HG03575 (cell line): ENCODE measurements around the gene LEMD2.

Experiments
- ATAC-seq: cut with Tn5 transposase; IDR thresholded peaks from one replicate; pipeline ENCODE4 v1.9.1; 2021; ENCODE audit not compliant: unreplicated experiment, insufficient number of reproducible peaks, low FRiP score; ENCODE audit errors: extremely low read depth

LEMD2 gene

DNA sequence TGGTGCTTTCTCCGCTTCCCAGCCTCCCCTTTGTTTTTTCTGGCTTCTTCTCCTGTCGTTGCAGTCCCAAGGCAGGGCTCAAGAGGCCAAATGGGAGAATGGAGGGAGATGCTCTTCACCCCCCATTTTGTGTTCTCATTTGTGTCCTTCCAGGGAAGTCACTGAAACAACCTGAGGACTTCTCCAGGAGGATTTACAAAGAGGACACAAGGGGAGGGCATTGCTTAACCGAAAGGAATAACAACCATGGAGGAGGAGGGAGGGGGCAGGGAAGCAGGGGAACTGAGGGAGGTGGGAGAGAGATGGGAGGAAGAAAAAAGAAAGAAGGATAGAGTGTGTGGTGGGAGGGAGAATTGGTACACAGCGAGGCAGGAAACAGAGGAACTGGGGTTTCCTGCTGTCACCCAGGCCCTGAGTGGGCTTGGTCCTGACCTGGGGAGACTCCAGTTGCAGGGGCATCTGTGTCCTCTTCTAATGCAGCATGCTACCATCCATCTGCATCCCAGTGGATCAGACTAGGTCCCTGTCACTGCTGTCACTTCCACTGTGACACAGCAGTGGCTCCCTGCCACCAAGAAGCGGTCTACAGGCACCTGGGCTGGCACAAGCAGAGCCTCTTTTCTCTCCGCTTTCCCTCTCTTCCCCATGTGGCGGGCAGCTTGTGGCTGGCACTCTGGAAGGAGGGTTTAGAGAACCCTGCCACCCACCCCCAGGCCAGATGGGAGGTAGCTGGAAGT, 32.0 kb upstream of the LEMD2 start:
- no peak for ATAC-seq

DNA sequence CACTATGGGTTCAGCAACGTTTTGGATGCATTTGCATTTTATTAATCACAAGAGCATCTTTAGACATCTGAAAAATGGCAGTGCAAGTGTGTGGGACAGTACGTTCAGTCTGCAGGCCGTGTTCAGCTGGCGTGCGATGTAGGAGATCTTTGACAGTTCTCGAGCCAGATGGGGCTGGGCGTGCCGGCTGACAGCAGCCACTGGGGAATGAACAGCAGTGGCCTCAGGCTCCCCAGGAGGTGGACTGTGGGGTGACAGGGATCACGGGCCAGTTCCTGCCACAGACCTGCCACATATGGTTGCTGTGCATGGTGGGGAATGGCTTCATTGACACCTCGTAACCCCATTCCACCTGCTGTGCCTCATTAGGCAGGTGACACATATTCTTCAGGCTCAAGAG, 31.3 kb upstream of the LEMD2 start:
- no peak for ATAC-seq

DNA sequence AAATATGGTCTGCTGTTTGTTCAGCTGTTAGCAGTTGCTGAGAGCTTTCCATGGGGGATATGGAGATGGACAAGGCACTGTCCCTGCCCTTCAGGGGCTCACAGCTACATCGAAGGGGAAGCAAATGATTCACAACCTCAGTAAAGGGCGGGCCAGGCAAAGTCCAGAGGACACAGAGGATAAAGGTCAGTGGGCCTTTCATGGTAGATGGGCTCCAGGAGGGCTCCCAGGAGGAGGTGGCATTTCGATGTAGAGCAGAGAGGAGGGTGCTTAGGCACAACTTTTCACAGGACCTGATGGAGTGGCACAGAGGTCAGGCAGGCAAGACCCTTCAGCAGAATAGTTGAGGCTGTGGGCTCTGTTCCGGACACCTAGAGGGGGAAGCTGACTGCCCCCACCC, 30.1 kb upstream of the LEMD2 start:
- no peak for ATAC-seq

DNA sequence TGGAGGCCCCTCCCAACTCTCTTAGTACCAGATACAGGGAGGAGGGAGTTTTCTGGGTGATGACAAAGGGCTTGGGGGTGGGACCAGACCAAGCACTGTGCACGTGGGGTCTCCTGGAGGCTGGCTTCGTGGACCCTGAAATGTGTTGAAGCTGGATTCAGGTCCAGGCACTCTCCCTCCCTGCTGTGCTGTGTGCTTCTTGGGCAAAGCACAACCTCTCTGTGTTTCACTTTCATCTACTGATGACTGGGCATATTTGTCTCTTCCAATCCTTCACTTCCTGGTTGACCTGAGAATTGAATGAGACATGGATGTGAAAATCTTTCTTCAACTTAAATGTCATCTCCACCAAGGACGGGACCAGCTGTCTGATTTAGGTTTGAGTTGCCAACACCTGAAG, 29.4 kb upstream of the LEMD2 start:
- ATAC-seq, result no peak

DNA sequence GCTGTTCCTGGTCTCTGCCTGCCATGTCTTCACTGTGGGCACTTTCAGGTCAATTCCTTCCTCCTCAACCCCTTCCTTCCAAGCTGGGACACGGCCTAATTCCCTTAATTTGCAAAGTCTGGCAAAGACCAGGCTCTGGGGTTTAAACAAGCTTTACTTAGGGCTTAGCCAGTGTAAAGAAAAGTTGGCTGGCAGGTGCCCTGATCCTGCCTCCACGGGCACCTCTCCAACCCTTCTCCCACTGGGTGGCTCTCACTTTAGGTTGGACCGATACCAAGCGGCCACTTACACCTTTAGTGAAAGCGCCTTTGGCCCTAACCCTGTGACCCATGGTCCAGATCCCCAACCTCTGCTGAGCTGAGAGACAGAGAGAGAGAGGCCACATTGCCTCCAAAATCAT, 28.6 kb upstream of the LEMD2 start:
- ATAC-seq, result no peak

DNA sequence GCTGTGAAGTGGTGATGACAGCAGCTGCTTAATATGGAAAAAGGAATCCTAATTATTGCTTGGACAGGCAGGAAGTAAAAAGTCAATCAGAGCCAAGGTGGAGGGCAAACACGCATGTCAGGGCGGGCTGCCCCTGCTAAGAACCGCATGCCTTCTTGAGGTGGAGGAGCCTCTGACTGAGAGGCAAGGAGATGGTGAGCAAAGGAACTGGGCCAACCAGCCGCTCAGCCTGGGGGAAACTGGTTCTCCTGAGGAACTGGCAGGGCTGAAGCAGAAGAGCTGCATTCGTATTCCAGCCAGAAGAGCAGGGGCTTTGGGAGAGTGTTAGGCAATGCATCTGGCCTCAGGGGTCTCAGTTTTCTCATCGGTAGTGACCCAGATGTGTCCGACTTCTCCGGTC, 28.0 kb upstream of the LEMD2 start:
- no peak for ATAC-seq

DNA sequence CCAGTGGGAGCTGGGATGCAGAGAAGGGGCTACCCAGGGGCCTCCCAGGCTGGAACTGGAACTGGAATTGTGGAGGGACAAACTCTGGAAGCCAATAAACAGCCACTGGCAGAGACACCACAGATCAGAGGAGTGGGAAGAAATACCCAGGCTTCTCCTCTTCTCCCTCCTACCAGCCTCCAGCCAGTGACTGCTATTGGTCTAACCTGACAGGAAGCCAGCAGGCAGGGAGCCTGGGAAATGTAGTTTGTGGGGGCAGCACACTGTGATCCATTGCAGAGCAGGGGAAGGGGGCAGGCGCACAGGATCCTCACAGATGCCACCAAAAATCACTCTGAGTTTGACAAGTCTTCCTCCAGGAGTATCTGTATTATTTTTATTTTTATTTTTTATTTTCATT, 26.9 kb upstream of the LEMD2 start:
- no peak for ATAC-seq

DNA sequence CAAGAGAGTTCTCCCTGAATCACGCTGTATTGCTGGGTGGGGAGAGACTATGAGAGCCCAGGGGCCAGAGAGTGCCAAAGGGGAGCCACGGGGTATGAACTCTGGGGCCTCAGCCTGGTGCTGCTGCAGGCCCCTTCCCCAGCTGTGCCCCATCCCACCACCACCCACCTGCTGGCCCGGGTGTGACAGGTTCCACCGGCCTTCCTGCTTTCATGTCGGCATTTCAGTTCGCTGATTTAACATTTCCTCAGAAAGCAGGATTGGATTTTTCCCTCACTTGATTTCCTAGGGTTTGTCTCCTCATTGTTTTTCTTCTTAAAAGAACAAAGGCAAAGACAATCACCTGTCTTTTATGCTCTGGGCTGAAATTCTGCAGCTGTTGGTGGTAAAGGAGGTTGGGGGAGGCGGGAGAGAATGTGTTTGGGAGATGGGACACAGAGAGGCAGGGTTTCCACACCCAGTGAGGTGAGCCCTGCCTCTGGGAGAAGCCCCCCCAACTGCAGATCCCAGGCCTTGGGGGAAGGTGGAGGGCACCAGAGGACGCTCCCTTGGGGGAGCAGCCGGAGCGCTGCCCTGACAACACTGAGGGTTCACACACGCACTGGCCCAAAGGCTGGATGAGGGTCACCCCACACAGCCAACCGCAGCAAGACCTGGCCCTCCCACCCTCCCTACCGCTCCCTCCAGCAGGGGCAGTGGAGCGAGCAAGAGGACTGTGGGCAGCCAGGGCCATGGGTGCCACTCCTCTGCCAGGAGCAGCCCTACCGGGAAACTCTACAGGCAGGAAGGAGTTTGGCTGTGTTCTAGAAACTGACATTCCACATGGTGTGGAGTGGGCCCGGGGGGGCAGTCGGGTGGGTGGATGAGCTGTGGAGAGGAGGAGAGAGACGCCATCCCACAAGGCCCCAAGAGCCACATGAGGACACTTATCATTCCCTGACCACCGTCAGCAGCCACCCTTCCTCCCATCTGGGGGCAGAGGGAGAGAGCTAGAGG, 25.4 kb upstream of the LEMD2 start:
- no peak for ATAC-seq

DNA sequence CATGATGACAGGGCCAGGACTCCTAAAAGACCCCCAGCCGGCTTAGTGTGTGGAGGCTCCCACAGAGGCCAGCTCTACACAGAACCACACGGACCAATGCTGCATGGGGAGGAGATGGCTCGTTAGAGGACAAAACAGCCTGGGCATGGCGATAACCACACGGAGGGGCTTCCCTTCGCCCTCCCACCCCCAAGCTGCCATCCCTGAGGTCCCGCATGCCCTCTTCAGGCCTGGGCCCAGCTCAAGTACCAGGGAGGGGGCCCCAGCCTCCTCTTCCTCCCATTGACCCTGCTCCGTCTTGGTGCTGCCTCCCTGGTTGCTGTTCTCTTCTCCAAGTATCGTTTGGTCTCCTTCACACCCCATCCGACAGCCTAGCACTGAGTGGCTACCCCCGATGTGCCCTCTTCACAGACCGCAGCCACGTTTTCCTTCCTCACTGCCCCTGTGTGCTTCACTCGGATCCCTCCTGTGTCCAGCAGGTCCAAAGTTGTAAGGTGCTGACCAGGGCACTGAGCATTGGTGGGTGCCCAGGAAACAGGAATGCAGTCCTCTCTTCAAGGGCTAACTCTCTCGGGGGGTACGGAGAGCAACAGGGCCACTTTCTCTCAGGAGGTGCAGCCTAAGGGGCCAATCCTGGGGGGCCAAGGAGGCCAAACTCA, 24.4 kb upstream of the LEMD2 start:
- ATAC-seq, result no peak

DNA sequence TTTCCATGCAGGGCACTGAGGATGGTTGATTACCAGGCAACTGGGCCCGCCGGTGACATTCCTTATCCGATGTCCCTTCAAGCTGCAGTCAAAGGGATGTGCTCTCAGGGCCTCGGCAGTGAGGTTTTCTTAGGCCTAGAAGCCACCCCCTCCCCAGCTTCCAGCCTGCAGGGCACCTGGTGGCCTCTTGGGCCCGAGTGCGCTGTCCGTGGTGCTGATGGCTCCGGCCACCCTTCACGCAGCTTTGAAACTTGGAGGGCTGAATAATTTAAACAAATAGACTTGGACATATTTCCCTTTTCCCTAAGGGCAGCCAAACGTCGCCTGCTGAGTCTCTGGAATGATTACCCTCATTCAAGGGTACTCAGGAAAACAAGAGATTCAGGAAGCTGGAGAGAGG, 23.7 kb upstream of the LEMD2 start:
- no peak for ATAC-seq

DNA sequence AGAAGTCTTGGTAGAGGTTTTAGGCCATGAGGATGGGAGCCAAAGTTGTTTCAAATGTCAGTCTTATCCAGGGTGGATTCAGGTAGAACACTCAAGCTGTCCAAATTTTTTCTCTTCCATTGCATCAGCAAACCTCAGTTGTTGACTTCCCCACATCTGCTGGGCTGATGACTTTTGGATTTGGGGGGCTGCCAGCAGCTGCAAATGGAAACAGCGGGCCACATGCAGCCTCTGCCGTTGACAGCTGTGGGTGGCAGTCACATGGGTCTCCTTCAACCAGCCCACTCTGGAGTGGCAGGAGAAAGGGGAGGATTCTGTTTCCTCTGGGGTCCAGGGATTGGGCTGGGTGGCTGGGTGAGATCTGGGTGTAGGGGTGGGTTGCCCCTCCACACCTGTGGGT, 20.7 kb upstream of the LEMD2 start:
- ATAC-seq, result no peak

DNA sequence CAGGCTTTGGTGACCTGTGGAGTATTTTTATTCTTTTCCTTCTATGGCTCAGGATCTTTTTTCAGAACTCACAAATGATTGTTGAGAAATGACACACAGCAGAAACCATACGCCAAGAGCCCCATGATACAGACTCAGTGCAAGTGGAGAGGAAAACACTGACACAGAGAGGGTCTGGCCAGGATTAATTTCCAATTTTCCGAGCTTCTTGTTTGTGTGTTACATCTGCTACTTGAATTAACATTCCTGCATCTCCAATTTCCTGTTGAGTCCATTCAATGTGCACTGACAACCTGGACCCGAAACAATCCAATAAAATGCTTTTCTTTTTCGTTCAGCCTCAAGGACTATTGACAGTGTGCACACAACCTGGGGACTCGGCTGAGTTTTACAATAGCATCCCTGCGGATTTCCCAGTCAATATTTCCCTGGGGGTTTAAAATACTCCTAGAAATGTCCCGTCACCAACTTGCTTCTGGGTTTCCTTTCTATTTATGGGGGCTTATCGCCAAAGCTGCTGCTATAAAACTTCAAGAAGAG, 19.8 kb upstream of the LEMD2 start:
- ATAC-seq, result no peak

DNA sequence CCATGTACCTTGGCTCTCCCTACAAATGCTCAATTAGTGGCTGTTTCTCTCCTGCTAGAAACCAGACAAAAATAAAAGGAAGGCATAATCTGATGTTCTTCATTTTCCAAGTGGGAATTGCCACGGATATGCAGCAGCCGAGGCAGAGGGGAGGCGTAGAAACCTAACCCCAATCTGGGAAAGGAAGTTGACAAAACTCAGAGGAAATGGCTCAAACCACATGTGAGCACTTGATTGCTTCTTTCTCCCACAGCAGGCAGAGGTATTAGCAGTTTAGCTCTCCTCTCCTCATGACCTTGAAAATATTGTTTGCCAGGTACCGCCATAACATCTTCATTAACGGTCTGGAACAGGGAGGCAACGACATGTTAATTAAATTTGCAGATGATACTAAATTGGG, 18.7 kb upstream of the LEMD2 start:
- ATAC-seq, result no peak

DNA sequence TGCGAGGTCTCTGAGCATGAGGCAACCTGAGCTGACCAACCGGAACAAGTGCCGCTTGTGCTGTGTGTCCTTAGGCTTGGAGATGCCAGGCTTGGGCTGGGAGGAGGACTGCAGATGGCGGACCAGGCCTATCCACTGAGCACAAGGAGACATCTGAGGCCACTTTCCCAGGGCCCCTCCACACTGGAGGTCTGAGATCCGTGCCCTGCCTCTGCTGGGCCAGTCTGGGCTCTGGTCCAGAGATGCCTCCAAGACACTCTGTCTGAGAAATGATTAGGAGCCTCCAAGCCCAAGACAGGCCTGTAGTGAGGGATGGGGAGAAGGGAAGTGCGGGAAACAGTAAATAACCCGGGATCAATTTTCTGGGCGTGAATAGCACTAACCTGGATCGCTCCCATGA, 17.9 kb upstream of the LEMD2 start:
- ATAC-seq, result no peak

DNA sequence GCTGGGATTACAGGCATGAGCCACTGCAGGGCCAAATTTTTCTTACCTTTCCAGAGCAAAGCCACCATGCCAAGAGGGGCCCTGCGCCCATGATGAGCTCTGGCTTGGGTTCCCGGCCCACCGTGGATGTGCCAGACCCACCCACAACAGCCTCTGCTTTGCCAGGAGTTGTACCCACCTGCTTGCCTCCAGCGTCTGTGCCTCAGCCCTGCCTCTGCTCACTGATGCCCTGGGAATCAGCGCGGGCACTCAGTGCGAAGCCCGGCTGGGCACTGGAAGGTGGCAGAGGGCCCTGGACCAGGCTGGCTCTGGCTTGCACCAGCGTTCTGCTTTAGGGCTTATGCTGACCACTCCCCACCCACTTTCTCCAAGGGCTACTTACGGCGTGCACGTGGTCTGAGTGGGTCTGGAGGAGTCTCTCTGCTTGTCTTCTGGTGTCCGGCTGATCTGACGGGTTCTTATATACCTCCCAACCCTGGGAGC, 14.7 kb upstream of the LEMD2 start, which contains the start of gene MLN:
TSS of gene MLN (minus strand) at position 433 of the 483 bp plus-strand sequence. CDS start 2,840 bp downstream, outside the sequence.
- ATAC-seq, result no peak

DNA sequence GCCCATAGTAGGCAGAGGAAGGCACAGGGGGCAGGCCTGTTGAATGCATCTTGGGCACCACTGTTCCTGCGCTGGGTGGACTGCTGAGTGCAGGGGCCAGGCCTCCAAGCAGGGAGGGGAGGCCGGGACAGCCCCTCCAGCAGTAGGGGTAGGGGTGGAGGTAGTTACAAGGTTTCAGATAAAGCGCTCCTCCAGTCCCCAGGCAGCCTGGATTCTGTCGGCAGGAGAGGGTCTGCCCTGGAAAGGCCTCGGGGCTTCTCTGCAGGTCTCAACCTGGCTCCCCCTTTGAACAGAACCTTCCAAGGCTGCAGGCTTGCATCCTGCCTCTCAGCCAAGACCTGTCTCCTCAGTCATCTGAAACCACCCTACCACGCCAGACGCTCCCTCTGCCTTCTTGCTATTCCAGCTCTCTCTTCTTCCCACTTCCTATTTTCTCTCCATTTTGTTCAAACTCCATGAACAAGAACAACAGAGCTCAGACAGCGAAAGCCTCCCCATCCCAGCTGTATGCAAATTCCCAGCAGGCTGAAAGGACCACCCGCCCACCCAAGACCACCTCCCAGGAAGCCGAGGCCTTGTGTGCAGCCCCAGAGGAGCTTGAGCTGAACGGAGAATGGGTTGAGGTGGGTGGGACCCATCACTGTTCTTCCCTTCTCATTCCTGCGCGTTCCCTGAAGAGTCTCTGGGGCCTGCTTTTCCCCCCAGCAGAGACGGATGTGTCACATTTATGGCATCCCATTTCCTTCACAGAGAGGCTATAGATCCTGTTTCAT, 13.4 kb upstream of the LEMD2 start:
- ATAC-seq, result no peak

DNA sequence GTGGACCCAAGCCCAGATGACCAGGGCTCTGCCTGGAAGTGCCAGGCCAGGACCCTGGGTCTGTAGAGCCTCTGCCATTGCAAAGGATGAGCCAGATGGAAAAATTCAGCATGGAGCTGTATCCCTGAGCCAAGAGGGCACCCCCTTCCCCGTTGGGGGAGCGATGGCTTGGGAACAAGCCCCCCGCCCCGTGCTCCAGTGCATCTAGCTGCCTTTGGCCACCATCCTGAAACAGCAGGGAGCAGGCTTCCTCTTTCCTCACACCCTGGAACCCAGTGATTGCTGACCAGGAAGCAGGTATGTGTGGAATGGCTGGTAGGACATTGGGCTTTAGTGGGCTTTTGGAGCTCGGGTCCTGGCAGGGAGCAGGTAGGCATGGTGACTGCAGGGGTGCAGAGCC, 12.7 kb upstream of the LEMD2 start:
- ATAC-seq, result no peak

DNA sequence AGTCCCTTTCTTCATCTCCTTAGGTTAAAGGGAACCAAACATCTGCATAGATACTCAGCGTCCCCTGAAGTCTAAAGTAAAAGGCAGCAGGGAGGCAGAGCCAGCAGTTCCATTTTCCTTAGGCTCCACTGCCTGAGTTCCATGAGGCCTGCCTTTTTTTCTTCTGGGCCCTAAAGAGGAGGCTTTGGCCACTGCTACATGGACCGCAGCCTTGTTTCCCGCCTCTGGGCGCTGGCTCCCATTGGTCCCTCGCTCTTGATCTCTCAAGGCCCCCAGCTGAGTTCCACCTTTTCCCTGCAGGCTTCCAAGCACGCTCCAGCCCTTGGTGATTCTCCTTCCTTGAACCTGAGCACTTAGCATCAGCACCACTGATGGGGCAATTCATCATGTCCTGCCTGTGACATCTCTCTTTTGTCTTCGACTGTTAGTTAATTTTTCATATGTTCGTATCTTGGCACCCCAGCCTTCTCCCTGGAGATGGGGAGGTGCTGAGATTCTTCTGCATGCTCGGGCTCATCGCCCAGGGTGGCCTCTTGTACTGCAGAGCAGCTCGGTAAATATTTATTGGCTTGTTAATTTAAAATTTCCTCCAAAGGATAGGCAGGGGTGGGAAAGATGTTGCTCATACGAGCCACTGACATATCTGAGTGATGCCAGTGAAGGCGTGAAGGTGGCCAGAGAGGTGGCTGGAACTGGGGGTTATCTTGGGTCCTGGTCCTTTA, 11.5 kb upstream of the LEMD2 start:
- no peak for ATAC-seq
